K562 (cell line): ENCODE data around the gene SLC5A2. TPM values are rescaled to one million over a fixed set of nuclear protein-coding genes. Genes with fewer than 3 reads are reported as not detected.
A peak's percentile ranks its signal among the peaks of the same experiment; 100 is the strongest.

ENCODE experiments used
- ARHGAP35 ChIP-seq: fragments of 450-650 bp; IDR thresholded peaks from 2 replicates; pipeline ENCODE4 v1.6.1; 2018; ENCODE audit not compliant: partially characterized antibody
- CBFA2T3 ChIP-seq: fragments of 450-650 bp; IDR thresholded peaks from 2 replicates; pipeline ENCODE4 v1.6.1; 2017
- CSDE1 ChIP-seq, 2 experiments: fragments of 450-650 bp; IDR thresholded peaks; 2 replicates each; pipeline ENCODE4 v1.6.1; 2016; ENCODE audit warnings: mild to moderate bottlenecking in 1 of 2
- DMBX1 ChIP-seq: fragments of 250-450 bp; sonication (Bioruptor Pico); IDR thresholded peaks from 2 replicates; pipeline ENCODE4 v1.8.0; 2022; ENCODE audit warnings: inconsistent platforms, mild to moderate bottlenecking, moderate library complexity, borderline replicate concordance
- DPF2 ChIP-seq: fragments of 450-650 bp; IDR thresholded peaks from 2 replicates; pipeline ENCODE4 v1.6.1; 2016
- EP300 ChIP-seq: IDR thresholded peaks from 2 replicates; pipeline ENCODE4 v1.6.1; 2012; ENCODE audit warnings: low read length, improper control_type of control experiment
- MAFK ChIP-seq: IDR thresholded peaks from 2 replicates; pipeline ENCODE4 v1.6.1; 2011; ENCODE audit warnings: low read length, improper control_type of control experiment
- NCOR1 ChIP-seq: fragments of 450-650 bp; IDR thresholded peaks from 2 replicates; pipeline ENCODE4 v1.6.1; 2016; ENCODE audit warnings: mild to moderate bottlenecking, moderate library complexity
- NR2C1 ChIP-seq, 2 experiments: fragments of 450-650 bp; IDR thresholded peaks; 2 replicates each; pipeline ENCODE4 v1.6.1; 2017; ENCODE audit warnings: mild to moderate bottlenecking in 2 of 2, antibody characterized with exemption in 1 of 2, inconsistent platforms in 1 of 2, missing compliant biosample characterization in 1 of 2, missing genetic modification characterization in 1 of 2
- POLR2AphosphoS5 ChIP-seq: IDR thresholded peaks from 2 replicates; pipeline ENCODE4 v1.6.1; 2011; ENCODE audit warnings: mild to moderate bottlenecking, low read depth, low read length, moderate library complexity; ENCODE audit not compliant: control insufficient read depth, insufficient read depth
- RCOR1 ChIP-seq, 2 experiments: IDR thresholded peaks; 2 replicates each; pipeline ENCODE4 v1.6.1; 2012; ENCODE audit warnings: low read depth in 2 of 2, low read length in 2 of 2, borderline replicate concordance in 1 of 2, improper control_type of control experiment in 1 of 2
- TAL1 ChIP-seq: fragments of 450-650 bp; IDR thresholded peaks from 2 replicates; pipeline ENCODE4 v1.6.1; 2016; ENCODE audit warnings: mild to moderate bottlenecking
- TEAD4 ChIP-seq, 2 experiments: sonication (generic) in 1 of 2; formaldehyde crosslinking in 1 of 2; IDR thresholded peaks; 2 replicates each; pipeline versions ENCODE4 v1.6.1 to v1.8.0; 2012 to 2022; ENCODE audit warnings: borderline replicate concordance in 1 of 2, inconsistent platforms in 1 of 2, low read length in 1 of 2, mild to moderate bottlenecking in 1 of 2, missing genetic modification reagents in 1 of 2
- TRIM24 ChIP-seq, 2 experiments: fragments of 450-650 bp; IDR thresholded peaks; 2 replicates each; pipeline ENCODE4 v1.6.1; 2016
- ZBTB2 ChIP-seq: fragments of 450-650 bp; IDR thresholded peaks from 2 replicates; pipeline ENCODE4 v1.6.1; 2016; ENCODE audit warnings: antibody characterized with exemption
- ZNF316 ChIP-seq: fragments of 450-650 bp; IDR thresholded peaks from 2 replicates; pipeline ENCODE4 v1.6.1; 2016
- ZNF445 ChIP-seq: fragments of 250-450 bp; sonication (Bioruptor Pico); IDR thresholded peaks from 2 replicates; pipeline ENCODE4 v1.4.0; 2020; ENCODE audit warnings: low read depth, mild to moderate bottlenecking, moderate library complexity
- polyA plus RNA-seq, 8 experiments: library from polyadenylated mRNA; depleted of rRNA in 4 of 8; stranded (reverse) in 5 of 8; unstranded in 3 of 8; fragments of >200 nt; fragmentation: Nextera tagmentation in 2 of 8; fragmentation: Illumina TruSeq in 1 of 8; extraction: Ambion mirVana in 2 of 8; extraction: Trizol in 1 of 8; gene quantifications; 2 replicates each; pipeline versions ENCODE4 v1.2.1 to v1.2.3, GENCODE V29; 2011 to 2014; ENCODE audit warnings: inconsistent platforms in 1 of 8, missing spikeins in 1 of 8
- total RNA-seq, 7 experiments: library from RNA; depleted of rRNA in 6 of 7; stranded (reverse); fragments of >200 nt in 6 of 7; fragmentation: Illumina TruSeq in 2 of 7; extraction: Trizol in 2 of 7; gene quantifications; 2 replicates each; pipeline versions ENCODE4 v1.2.1 to v1.2.3, GENCODE V29; 2011 to 2021; ENCODE audit warnings: low replicate concordance in 1 of 7
- TF ChIP-seq, protein P1 (sequence below), 2 experiments: fragments of 200-800 bp in 1 of 2; sonication (Bioruptor generic) in 1 of 2; sonication (generic) in 1 of 2; formaldehyde crosslinking in 1 of 2; IDR thresholded peaks in 1 of 2; conservative IDR thresholded peaks in 1 of 2; 2 replicates each; pipeline versions ENCODE4 v1.5.0 to v1.6.1; 2016 to 2020; ENCODE audit warnings: missing compliant biosample characterization in 1 of 2, missing genetic modification characterization in 1 of 2, missing genetic modification reagents in 1 of 2

The SLC5A2 gene
- total and polyA plus RNA-seq, 9 of the 15 experiments (the other 6 are each of a cell fraction or from before 2014, with no cell fraction given): 0.07 to 2.7 (median 2.2) TPM; not detected in 6

GRCh38 chr16:31527734-31528274 lies 44.9 kb downstream of the SLC5A2 start, which contains the start of gene AHSP (continued):
- TF ChIP-seq NCOR1 (peak; percentile 64; the same call in 1 of the 2 replicates), RCOR1 (IDR thresholded peaks at IDR 0.05; ENCODE audit: borderline replicate concordance in 1 of 2, low read depth in 2 of 2, low read length in 2 of 2) (0 out of 4 replicates have a peak, but pooled peaks of 1 of the 2 experiments have one; percentile 30), TRIM24 (IDR thresholded peaks at IDR 0.05) (peak in 1 of 2 experiments; percentile 33; a peak in 1 of 4 replicates), MAFK (peak; percentile 72), DMBX1 (CRISPR knock-in tag) (no peak), ZNF445 (CRISPR knock-in tag) (no peak), ZBTB2 (no peak), TEAD4 (IDR thresholded peaks at IDR 0.05; ENCODE audit: low read length) (peak; percentile 34), TEAD4 (CRISPR knock-in tag; IDR thresholded peaks at IDR 0.05; ENCODE audit: borderline replicate concordance) (no peak), NR2C1 (IDR thresholded peaks at IDR 0.05) (0 out of 2 replicates have a peak, but pooled peaks have one; percentile 14), NR2C1 (tag; IDR thresholded peaks at IDR 0.05) (no peak), CSDE1 (IDR thresholded peaks at IDR 0.05) (no peak), CBFA2T3 (peak; percentile 86), ARHGAP35 (no peak), EP300 (peak; percentile 65), ZNF316 (peak; percentile 95), POLR2AphosphoS5 (peak; percentile 44; the same call in 1 of the 2 replicates), DPF2 (peak; percentile 70; the same call in 1 of the 2 replicates), TAL1 (peak; percentile 67)
- TF ChIP-seq, protein P1, sequence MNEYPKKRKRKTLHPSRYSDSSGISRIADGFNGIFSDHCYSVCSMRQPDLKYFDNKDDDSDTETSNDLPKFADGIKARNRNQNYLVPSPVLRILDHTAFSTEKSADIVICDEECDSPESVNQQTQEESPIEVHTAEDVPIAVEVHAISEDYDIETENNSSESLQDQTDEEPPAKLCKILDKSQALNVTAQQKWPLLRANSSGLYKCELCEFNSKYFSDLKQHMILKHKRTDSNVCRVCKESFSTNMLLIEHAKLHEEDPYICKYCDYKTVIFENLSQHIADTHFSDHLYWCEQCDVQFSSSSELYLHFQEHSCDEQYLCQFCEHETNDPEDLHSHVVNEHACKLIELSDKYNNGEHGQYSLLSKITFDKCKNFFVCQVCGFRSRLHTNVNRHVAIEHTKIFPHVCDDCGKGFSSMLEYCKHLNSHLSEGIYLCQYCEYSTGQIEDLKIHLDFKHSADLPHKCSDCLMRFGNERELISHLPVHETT (CRISPR knock-in tag; conservative IDR thresholded peaks at IDR 0.05 in 1 of 2, IDR thresholded peaks at IDR 0.05 in 1 of 2): no peak
